ENCODE data around the gene RAB15. TPM values are rescaled to one million over a fixed set of nuclear protein-coding genes. Genes with fewer than 3 reads are reported as not detected.

Gene RAB15
- total RNA-seq, 1 experiment from 2014 or later: 3.3 TPM

DNA sequence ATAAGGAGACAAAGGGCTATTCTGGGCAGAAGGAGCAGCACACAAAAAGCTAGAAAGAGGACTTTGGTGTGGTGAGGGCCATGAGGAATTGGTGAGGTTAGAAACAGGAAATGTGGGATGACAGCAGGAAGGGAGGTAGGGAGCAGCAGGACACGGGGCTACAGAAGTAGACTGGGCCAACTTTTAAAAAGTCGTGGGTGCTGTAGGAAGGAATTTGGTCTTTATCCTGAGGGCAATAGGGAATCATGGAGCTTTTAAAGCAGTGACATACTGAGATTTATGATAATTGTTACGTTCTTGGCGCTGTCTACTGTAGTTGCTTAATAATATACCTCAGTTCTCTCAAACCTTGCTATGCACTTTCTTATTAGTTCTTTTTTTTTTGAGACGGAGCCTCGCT lies 66.1 kb downstream of the RAB15 start:
- intact Hi-C loops (cut with micrococcal nuclease): no loop called here
- DNase-seq (ENCODE audit: low read depth, low spot score) (no peak), ATAC-seq (no peak)
- no peaks in the 10 kb centered on the region for H3K27me3 ChIP-seq (ENCODE audit: insufficient read depth, low read length)
- RAD21 ChIA-PET (ENCODE audit: low non-redundant PET in 1 of 2, low total read pairs in 2 of 2, uncharacterized antibody in 2 of 2, unreplicated experiment in 2 of 2): no interaction called here
- CTCF ChIA-PET: no interaction called here
- POLR2A ChIA-PET: no interaction called here
- H2AFZ ChIP-seq (ENCODE audit: low read depth, low read length, poor library complexity, severe bottlenecking): no peak overlapping the region
- H3K9ac ChIP-seq (ENCODE audit: low read length): no peak overlapping the region
- H3K9me3 ChIP-seq (ENCODE audit: control insufficient read depth in 1 of 2, insufficient read depth in 1 of 2, low read depth in 1 of 2, low read length in 2 of 2): no peaks in the 10 kb centered on the region
- no peak overlapping the region for H3K27ac ChIP-seq (ENCODE audit: low read depth, low read length)
- H3K4me1 ChIP-seq (ENCODE audit: control insufficient read depth in 1 of 2, insufficient read depth in 2 of 2, low read length in 2 of 2): no peaks in the 10 kb centered on the region
- H3K36me3 ChIP-seq (ENCODE audit: control insufficient read depth in 1 of 2, insufficient read depth in 2 of 2, low read length in 2 of 2): no peaks in the 10 kb centered on the region
- H4K20me1 ChIP-seq (ENCODE audit: insufficient read depth): no peaks in the 10 kb centered on the region
- BruUV-seq (replicated peaks): no TSS peak
- no peaks in the 10 kb centered on the region for H3K9me2 ChIP-seq (ENCODE audit: insufficient read depth)
- no peak overlapping the region for H3K4me3 ChIP-seq (replicated peaks in 1 of 2; ENCODE audit: low read depth in 1 of 2, low read length in 2 of 2)
- no peak overlapping the region for H3K4me2 ChIP-seq (ENCODE audit: low read length)
- TF ChIP-seq FOSL1 (IDR thresholded peaks at IDR 0.05; ENCODE audit: low read depth): no peak
- no peak for TF ChIP-seq SIN3A (IDR thresholded peaks at IDR 0.05; ENCODE audit: low read depth)
- TF ChIP-seq CEBPB (IDR thresholded peaks at IDR 0.05; ENCODE audit: low read depth): no peak
- TF ChIP-seq, protein P1, sequence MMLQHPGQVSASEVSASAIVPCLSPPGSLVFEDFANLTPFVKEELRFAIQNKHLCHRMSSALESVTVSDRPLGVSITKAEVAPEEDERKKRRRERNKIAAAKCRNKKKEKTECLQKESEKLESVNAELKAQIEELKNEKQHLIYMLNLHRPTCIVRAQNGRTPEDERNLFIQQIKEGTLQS (IDR thresholded peaks at IDR 0.05): no peak
- TF ChIP-seq, protein P2, sequence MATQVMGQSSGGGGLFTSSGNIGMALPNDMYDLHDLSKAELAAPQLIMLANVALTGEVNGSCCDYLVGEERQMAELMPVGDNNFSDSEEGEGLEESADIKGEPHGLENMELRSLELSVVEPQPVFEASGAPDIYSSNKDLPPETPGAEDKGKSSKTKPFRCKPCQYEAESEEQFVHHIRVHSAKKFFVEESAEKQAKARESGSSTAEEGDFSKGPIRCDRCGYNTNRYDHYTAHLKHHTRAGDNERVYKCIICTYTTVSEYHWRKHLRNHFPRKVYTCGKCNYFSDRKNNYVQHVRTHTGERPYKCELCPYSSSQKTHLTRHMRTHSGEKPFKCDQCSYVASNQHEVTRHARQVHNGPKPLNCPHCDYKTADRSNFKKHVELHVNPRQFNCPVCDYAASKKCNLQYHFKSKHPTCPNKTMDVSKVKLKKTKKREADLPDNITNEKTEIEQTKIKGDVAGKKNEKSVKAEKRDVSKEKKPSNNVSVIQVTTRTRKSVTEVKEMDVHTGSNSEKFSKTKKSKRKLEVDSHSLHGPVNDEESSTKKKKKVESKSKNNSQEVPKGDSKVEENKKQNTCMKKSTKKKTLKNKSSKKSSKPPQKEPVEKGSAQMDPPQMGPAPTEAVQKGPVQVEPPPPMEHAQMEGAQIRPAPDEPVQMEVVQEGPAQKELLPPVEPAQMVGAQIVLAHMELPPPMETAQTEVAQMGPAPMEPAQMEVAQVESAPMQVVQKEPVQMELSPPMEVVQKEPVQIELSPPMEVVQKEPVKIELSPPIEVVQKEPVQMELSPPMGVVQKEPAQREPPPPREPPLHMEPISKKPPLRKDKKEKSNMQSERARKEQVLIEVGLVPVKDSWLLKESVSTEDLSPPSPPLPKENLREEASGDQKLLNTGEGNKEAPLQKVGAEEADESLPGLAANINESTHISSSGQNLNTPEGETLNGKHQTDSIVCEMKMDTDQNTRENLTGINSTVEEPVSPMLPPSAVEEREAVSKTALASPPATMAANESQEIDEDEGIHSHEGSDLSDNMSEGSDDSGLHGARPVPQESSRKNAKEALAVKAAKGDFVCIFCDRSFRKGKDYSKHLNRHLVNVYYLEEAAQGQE (IDR thresholded peaks at IDR 0.05; ENCODE audit: low read depth): no peak
- TF ChIP-seq CTCF (IDR thresholded peaks at IDR 0.05 in 2 of 3, conservative IDR thresholded peaks at IDR 0.05 in 1 of 3; ENCODE audit: borderline replicate concordance in 1 of 3, insufficient read depth in 1 of 3, low read depth in 2 of 3, low read length in 2 of 3): no peak
- H3K79me2 ChIP-seq (ENCODE audit: insufficient read depth, low read length): no peaks in the 10 kb centered on the region
